Measurements from ENCODE around the gene BANP. TPM values are rescaled to one million over a fixed set of nuclear protein-coding genes. Genes with fewer than 3 reads are reported as not detected.
"Not testable (repeated sequence)": the region's sequence is repeated elsewhere in the genome, so short reads cannot be mapped to it uniquely, and the experiment has no call there.

Gene BANP
- total RNA-seq, 5 donors from 2014 or later (not counting 1 experiment from before 2014, with no cell fraction given) = 57.1 to 81.9 (median 69.4) TPM

- CTCF ChIA-PET; H3K27ac Mint-ChIP-seq; H3K9me3 ChIP-seq; H3K9me3 Mint-ChIP-seq; H3K4me1 Mint-ChIP-seq; H3K27ac ChIP-seq (ENCODE audit: low read length); H3K27me3 ChIP-seq (replicated peaks in 1 of 2; ENCODE audit: control insufficient read depth in 2 of 2, extremely low read depth in 1 of 2, insufficient read depth in 2 of 2, low read length in 1 of 2); H3K4me1 ChIP-seq (ENCODE audit: control insufficient read depth in 1 of 2, extremely low read depth in 1 of 2, insufficient read depth in 2 of 2, low read length in 2 of 2); H3K27me3 Mint-ChIP-seq; DNase-seq; POLR2A ChIA-PET; H3K4me3 ChIP-seq (ENCODE audit: control insufficient read depth in 1 of 2, extremely low read depth in 1 of 2, low read length in 1 of 2); H3K4me3 Mint-ChIP-seq; ATAC-seq (replicated peaks in 1 of 4): not testable (repeated sequence)
- 97% methylated on average over 22 of the region's 30 CpGs for WGBS (ENCODE audit: insufficient coverage)
- peaks cover 46% of the 10 kb centered on the region for H3K36me3 Mint-ChIP-seq
- peaks cover 12 to 23% of the 10 kb centered on the region in 2 donors for H3K36me3 ChIP-seq (ENCODE audit: control insufficient read depth in 2 of 2, extremely low read depth in 1 of 2, insufficient read depth in 1 of 2, low read length in 1 of 2)
Observed at GRCh38 chr16:88035884-88036639, 84.8 kb downstream of the BANP start.

GRCh38 chr16:88036640-88036996 is 85.4 kb downstream of the BANP start:
- CTCF ChIA-PET; H3K27ac Mint-ChIP-seq; H3K27me3 Mint-ChIP-seq; H3K9me3 ChIP-seq; H3K4me3 ChIP-seq (ENCODE audit: control insufficient read depth in 1 of 2, extremely low read depth in 1 of 2, low read length in 1 of 2); H3K27ac ChIP-seq (ENCODE audit: low read length); H3K27me3 ChIP-seq (replicated peaks in 1 of 2; ENCODE audit: control insufficient read depth in 2 of 2, extremely low read depth in 1 of 2, insufficient read depth in 2 of 2, low read length in 1 of 2); H3K9me3 Mint-ChIP-seq; DNase-seq; H3K4me3 Mint-ChIP-seq; POLR2A ChIA-PET; ATAC-seq (replicated peaks in 1 of 4); H3K4me1 ChIP-seq (ENCODE audit: control insufficient read depth in 1 of 2, extremely low read depth in 1 of 2, insufficient read depth in 2 of 2, low read length in 2 of 2); H3K4me1 Mint-ChIP-seq: not testable (repeated sequence)
- H3K36me3 Mint-ChIP-seq = peaks cover 47% of the 10 kb centered on the region
- peaks cover 12 to 23% of the 10 kb centered on the region in 2 donors for H3K36me3 ChIP-seq (ENCODE audit: control insufficient read depth in 2 of 2, extremely low read depth in 1 of 2, insufficient read depth in 1 of 2, low read length in 1 of 2)
- WGBS (ENCODE audit: insufficient coverage) = 93% methylated on average over 8 of the region's 10 CpGs

GRCh38 chr16:88037359-88037758 is 86.1 kb downstream of the BANP start:
- H3K4me1 ChIP-seq (ENCODE audit: control insufficient read depth in 1 of 2, extremely low read depth in 1 of 2, insufficient read depth in 2 of 2, low read length in 2 of 2); POLR2A ChIA-PET; H3K27ac Mint-ChIP-seq; ATAC-seq (replicated peaks in 1 of 4); H3K9me3 ChIP-seq; H3K27me3 Mint-ChIP-seq; H3K27ac ChIP-seq (ENCODE audit: low read length); H3K4me3 Mint-ChIP-seq; CTCF ChIA-PET; H3K4me1 Mint-ChIP-seq; DNase-seq; H3K9me3 Mint-ChIP-seq; H3K27me3 ChIP-seq (replicated peaks in 1 of 2; ENCODE audit: control insufficient read depth in 2 of 2, extremely low read depth in 1 of 2, insufficient read depth in 2 of 2, low read length in 1 of 2); H3K4me3 ChIP-seq (ENCODE audit: control insufficient read depth in 1 of 2, extremely low read depth in 1 of 2, low read length in 1 of 2): not testable (repeated sequence)
- peaks cover 51% of the 10 kb centered on the region for H3K36me3 Mint-ChIP-seq
- WGBS (ENCODE audit: insufficient coverage) = no CpG with 5 or more reads among the region's 10 CpGs
- peaks cover 12 to 23% of the 10 kb centered on the region in 2 donors for H3K36me3 ChIP-seq (ENCODE audit: control insufficient read depth in 2 of 2, extremely low read depth in 1 of 2, insufficient read depth in 1 of 2, low read length in 1 of 2)

GRCh38 chr16:88037876-88038525 is 86.8 kb downstream of the BANP start:
- 93% methylated on average over 3 of the region's 28 CpGs for WGBS (ENCODE audit: insufficient coverage)
- POLR2A ChIA-PET = not testable (repeated sequence)

GRCh38 chr16:88038526-88038908 is 87.3 kb downstream of the BANP start:
- H3K4me1 Mint-ChIP-seq; H3K9me3 ChIP-seq; H3K4me1 ChIP-seq (ENCODE audit: control insufficient read depth in 1 of 2, extremely low read depth in 1 of 2, insufficient read depth in 2 of 2, low read length in 2 of 2); H3K27me3 Mint-ChIP-seq; H3K27me3 ChIP-seq (replicated peaks in 1 of 2; ENCODE audit: control insufficient read depth in 2 of 2, extremely low read depth in 1 of 2, insufficient read depth in 2 of 2, low read length in 1 of 2); H3K4me3 Mint-ChIP-seq; H3K4me3 ChIP-seq (ENCODE audit: control insufficient read depth in 1 of 2, extremely low read depth in 1 of 2, low read length in 1 of 2); H3K27ac ChIP-seq (ENCODE audit: low read length); POLR2A ChIA-PET; CTCF ChIA-PET; DNase-seq; H3K27ac Mint-ChIP-seq; ATAC-seq (replicated peaks in 1 of 4); H3K9me3 Mint-ChIP-seq: not testable (repeated sequence)
- H3K36me3 ChIP-seq (ENCODE audit: control insufficient read depth in 2 of 2, extremely low read depth in 1 of 2, insufficient read depth in 1 of 2, low read length in 1 of 2) = peaks cover 9 to 23% of the 10 kb centered on the region in 2 donors
- H3K36me3 Mint-ChIP-seq = peaks cover 52% of the 10 kb centered on the region
- 100% methylated on average over 3 of the region's 9 CpGs for WGBS (ENCODE audit: insufficient coverage)

More at GRCh38 chr16:88037876-88038525, 86.8 kb downstream of the BANP start:
- H3K27ac Mint-ChIP-seq; DNase-seq; H3K4me3 ChIP-seq (ENCODE audit: control insufficient read depth in 1 of 2, extremely low read depth in 1 of 2, low read length in 1 of 2); H3K4me1 Mint-ChIP-seq; H3K27me3 ChIP-seq (replicated peaks in 1 of 2; ENCODE audit: control insufficient read depth in 2 of 2, extremely low read depth in 1 of 2, insufficient read depth in 2 of 2, low read length in 1 of 2); H3K4me1 ChIP-seq (ENCODE audit: control insufficient read depth in 1 of 2, extremely low read depth in 1 of 2, insufficient read depth in 2 of 2, low read length in 2 of 2); H3K9me3 ChIP-seq; CTCF ChIA-PET; H3K27ac ChIP-seq (ENCODE audit: low read length); H3K9me3 Mint-ChIP-seq; H3K27me3 Mint-ChIP-seq; ATAC-seq (replicated peaks in 1 of 4); H3K4me3 Mint-ChIP-seq: not testable (repeated sequence)
- H3K36me3 Mint-ChIP-seq = peaks cover 48% of the 10 kb centered on the region
- H3K36me3 ChIP-seq (ENCODE audit: control insufficient read depth in 2 of 2, extremely low read depth in 1 of 2, insufficient read depth in 1 of 2, low read length in 1 of 2) = peaks cover 12 to 23% of the 10 kb centered on the region in 2 donors

GRCh38 chr16:88039591-88039990 is 88.4 kb downstream of the BANP start:
- peaks cover 3 to 22% of the 10 kb centered on the region in 2 donors for H3K36me3 ChIP-seq (ENCODE audit: control insufficient read depth in 2 of 2, extremely low read depth in 1 of 2, insufficient read depth in 1 of 2, low read length in 1 of 2)
- Mint-ChIP-seq H3K27ac (no peak overlapping the region), H3K36me3 (peaks cover 44% of the 10 kb centered on the region), H3K9me3 (no peaks in the 10 kb centered on the region), H3K27me3 (no peaks in the 10 kb centered on the region), H3K4me1 (peaks cover 0 to 8% (median 0%) of the 10 kb centered on the region in 3 donors), H3K4me3 (no peak overlapping the region)
- ATAC-seq (replicated peaks in 1 of 4) (no peak), DNase-seq (no peak)
- 100% methylated on average over 8 of the region's 11 CpGs for whole genome bisulfite sequencing (ENCODE audit: insufficient coverage)
- H3K27me3 ChIP-seq (replicated peaks in 1 of 2; ENCODE audit: control insufficient read depth in 2 of 2, extremely low read depth in 1 of 2, insufficient read depth in 2 of 2, low read length in 1 of 2) = no peaks in the 10 kb centered on the region
- no peaks in the 10 kb centered on the region for H3K4me1 ChIP-seq (ENCODE audit: control insufficient read depth in 1 of 2, extremely low read depth in 1 of 2, insufficient read depth in 2 of 2, low read length in 2 of 2)
- no peak overlapping the region for H3K27ac ChIP-seq (ENCODE audit: low read length)
- no peaks in the 10 kb centered on the region for H3K9me3 ChIP-seq
- H3K4me3 ChIP-seq (ENCODE audit: control insufficient read depth in 1 of 2, extremely low read depth in 1 of 2, low read length in 1 of 2) = no peak overlapping the region
- ChIA-PET POLR2A (no interaction called here), CTCF (no interaction called here)
